Kidney glomerular epithelial cell (primary cell): Measurements from ENCODE around the gene DYNLT2.

Experiments
- DNase-seq: peaks from one replicate; lab custom pipeline; 2025; lab: John Stamatoyannopoulos, UW

Gene DYNLT2, protein sequence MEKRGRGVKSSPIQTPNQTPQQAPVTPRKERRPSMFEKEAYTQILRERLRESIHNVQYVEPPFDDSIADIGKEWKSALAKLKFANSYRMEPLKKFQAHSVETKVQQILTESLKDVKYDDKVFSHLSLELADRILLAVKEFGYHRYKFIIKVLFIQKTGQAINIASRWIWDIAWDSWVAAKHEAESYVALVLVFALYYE

DNA sequence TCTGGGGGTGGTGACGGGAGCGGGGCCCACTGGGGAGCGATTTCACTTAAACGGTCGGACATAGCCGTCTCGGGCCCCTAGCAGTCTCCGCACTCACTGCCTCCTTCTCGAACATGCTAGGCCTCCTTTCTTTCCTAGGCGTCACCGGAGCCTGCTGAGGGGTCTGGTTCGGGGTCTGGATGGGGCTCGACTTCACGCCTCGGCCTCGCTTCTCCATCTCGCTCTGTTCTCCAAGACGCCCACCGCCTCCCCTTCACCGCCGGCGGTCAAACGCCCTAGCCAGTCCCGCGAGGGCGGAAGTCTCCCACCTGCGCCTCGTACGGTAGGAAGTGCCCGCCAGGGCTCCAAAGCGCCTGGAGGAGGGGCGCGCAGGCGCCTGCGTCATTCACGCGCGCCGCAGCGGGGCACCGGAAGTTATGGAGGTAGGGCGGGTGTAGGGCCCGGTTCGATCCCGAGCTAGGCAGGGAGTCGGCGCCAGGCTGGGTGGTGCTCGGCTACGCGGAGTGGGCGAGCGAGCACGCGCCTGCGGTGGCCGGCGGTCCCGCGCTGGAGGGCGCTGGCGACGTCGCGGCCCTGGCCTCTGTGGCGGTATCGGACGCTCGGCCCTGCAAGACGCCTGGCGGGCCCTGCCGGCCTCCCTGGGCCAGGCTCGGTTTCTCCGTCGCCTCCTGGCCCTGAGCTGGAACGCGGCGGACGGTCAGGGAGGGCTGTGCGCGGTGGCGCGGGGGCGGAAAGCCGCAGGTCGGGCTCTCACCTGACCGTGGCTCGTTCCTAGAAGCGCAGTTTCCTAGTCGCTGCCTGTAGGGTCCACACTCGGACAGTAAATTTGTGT, at the start of gene DYNLT2, which contains the start of gene ERMARD:
DYNLT2 (minus strand) TSS at position 331 of the 832 bp plus-strand sequence; CDS start at position 217, 114 bp downstream.
ERMARD (plus strand) TSS at position 381 of the 832 bp plus-strand sequence; CDS start at position 417, 36 bp downstream.
- DNase-seq, result peak; percentile 96

- peak; percentile 64 for DNase-seq
Measured at GRCh38 chr6:169800668-169801395, 49.5 kb upstream of the DYNLT2 start.

DNA sequence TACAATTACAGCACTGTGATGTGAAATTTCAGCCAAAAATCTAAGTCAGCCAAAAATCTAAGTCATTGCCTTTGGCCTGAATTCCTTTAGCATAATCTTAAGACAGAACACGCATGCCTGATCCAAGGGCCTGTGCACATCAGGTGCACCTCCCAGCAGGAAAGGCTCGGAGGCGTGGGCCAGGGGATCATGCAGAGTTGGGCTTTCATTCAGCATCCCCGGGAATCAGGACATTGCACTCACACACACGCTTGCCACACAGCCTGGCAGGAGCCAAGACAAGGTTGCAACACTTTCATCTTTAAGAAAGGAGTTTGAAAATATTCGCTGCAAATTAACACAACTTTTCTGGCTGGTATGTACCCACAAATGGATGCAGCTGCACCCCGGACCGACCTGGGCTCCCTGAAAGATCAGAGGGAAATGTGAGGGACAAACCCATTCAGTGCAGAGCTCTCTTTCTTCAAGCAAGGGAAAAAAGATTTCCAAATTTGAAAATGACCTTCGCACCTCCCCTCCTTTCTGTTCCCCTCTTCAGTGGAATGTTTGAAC, 48.8 kb upstream of the DYNLT2 start:
- DNase-seq, result no peak

DNA sequence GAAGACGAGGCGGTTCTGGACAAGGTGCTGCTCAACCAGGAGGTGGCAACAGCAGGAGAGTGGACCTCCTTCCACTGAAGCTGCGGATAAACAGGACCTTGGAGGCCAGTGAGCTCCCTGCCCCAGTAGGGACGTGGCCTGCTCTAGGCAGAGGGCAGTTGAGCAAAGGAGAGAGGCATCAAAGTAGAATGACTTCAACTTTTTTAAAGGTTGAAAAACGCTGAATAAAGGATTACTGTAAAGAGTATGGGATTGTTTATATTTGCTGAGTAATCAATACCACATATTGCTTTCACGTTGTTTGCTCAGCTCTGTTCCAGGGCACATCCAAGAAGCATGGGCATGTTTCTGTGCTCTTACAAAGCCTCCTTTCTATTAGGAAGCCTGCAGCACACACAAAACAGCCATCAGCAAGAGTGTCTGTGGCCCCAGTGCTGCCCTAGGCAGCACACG, 48.1 kb upstream of the DYNLT2 start:
- DNase-seq, result no peak

GRCh38 chr6:169798764-169799473, 47.5 kb upstream of the DYNLT2 start:
- no peak for DNase-seq

DNA sequence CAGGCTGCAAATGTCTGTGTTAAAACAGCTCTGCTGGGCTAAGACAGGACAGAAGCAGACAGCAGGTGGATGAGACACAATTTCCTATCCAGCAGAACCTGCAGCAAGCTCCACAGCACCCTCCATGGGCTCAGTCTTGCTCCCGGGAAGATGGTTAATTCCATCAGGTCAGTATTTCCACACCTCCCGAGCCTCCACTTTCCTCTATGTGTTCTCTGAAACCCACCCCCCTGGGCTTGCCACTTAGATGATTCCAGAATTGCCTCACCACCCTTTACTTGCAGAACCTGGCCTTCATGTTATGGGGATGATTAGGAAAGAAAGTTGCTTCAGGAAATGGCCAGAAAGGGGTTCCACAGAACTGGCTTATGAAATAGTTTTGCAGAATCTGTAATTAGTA, 43.8 kb upstream of the DYNLT2 start:
- no peak for DNase-seq

GRCh38 chr6:169794317-169795055, 43.1 kb upstream of the DYNLT2 start:
- no peak for DNase-seq

DNA sequence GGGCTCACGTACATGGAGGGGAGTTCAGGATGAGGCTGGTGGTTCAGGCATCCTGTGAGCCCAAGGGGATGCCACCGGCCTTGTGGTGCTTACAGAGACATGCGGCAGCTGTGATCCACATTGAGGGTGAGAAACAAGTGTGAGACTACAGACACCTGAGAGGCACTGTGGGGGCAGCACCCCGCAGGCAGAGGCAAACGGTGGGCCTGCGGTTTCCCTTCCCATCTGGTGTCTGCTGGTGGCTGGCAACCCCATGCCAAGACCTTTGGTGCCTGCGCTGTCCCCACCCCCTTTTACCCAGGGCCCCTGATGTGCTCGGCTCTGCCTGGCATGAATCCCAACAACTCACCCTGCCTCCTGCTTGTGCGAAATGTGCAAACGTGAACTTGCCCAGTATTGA, 42.0 kb upstream of the DYNLT2 start:
- no peak for DNase-seq

GRCh38 chr6:169792306-169793015, 41.1 kb upstream of the DYNLT2 start:
- DNase-seq, result no peak

GRCh38 chr6:169791721-169792131, 40.4 kb upstream of the DYNLT2 start:
- no peak for DNase-seq

DNA sequence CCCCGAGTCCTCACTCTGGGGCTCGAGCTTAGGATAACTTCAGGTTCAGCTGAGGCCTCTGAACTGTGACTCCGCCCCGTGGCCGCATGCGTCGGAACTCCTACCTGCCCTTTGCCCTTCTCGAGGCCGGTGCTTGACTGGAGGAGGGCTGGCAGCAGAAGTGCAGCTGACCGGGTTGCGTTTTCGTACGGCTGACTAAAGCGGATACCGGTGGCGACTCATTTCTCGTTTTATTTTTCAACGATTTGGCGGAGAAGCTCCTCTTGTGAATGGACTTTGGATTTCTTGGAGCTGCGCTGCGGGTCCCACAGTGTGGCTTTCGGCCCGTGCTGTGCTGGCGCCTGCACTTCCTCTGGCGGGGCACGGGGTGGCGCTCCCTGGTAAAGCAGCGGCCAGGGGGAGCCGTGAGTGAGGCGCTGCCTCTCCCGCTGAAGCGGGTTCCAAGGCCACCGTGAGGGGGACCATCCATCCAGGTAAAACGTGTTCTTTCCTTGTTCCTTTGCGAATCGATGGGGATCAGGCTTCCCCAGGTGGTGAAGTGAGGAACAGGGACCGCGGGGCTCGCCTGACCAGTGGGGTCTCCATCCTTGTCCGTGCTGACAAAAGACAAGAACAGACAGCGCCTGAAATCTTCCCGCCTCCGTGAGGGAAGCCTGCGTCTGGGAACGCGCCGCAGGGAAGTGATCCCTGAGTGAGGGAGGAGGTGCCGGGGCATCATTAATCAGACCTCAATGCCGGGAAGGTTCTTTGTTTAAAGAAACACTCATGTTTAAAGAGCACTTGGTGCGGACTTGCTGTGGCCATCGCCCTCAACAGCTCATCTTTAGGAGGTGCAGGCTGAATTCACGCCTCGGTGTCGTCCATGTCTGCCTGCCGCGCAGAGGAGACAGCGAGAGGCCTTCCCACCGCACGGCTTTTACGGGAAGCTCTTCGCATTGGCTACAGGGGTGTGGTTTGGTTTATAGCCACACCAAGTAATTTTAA, 38.9 kb upstream of the DYNLT2 start:
- peak; percentile 52 for DNase-seq

DNA sequence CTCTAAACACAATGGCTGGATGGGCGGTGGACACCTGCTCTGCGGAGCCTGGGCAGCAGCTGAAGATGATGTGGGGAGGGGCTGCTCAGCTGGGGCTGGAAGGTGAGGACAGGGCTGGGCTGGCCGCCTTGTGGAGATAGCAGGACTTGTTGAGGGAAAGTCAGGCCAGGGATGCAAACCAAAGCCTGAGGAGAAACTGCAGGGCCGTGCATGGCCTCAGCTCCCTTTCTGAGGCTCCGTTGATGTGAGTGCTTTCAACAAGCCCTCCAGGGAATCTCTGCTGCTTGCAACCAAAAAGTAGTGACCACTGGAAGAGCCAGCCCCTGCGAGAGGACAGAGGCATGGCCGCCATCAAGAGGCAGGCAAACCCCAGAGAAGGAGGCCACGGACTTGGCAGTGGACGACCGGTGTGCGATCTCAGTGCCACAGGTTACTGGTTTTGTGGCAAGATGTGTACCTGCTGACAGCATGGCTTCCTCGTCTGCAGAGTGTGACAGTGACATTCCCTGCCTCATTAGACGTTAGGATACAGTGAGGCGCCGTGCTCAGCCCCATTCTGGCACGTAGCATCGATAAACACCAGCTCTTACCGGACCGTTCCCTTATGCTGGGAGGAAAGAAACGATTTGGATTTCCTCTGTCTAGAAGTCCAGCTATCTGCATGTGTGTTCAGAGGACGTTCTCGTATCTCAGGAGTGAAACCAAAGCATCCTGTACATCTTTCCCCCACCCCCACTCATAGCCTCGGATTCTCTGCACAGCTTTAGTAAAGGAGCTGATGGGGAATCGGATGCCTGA, 38.0 kb upstream of the DYNLT2 start:
- DNase-seq, result no peak

- DNase-seq, result no peak
Measured at GRCh38 chr6:169788809-169789145, 37.4 kb upstream of the DYNLT2 start.

- no peak for DNase-seq
Measured at GRCh38 chr6:169787797-169788196, 36.4 kb upstream of the DYNLT2 start.

- DNase-seq, result no peak
Measured at GRCh38 chr6:169786349-169786748, 35.0 kb upstream of the DYNLT2 start.

GRCh38 chr6:169785566-169785965, 34.2 kb upstream of the DYNLT2 start:
- DNase-seq, result no peak

- no peak for DNase-seq
Measured at GRCh38 chr6:169784821-169785340, 33.5 kb upstream of the DYNLT2 start.
